NCI-H2227 treated with DMSO at 0.1 percent for 48 hours (cell line): Measurements from ENCODE around the gene LMX1B.
"Not testable (repeated sequence)": the region's sequence is repeated elsewhere in the genome, so short reads cannot be mapped to it uniquely, and the experiment has no call there.

Experiments
- DNase-seq: peaks from one replicate; lab custom pipeline; 2025; lab: John Stamatoyannopoulos, UW

LMX1B gene

DNA sequence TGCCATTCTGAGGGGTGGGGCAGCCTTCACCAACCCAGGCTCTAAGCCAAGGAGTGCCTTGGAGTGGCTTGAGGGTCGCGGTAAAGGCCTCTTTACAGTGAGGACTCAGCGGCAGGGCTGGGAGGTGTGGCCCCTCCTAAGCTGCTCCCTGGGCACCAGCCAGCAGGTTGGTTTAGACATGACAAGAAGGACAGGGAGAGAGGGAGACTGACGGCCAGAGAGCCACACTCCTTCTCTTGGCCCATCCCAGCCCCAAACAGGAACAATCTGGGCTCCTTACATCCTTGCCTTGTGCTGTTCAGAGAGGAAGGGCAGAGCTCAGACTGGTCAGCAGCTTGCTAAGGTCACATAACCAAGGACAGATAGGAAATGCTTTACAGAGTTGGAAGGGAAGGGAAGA, 94.5 kb downstream of the LMX1B start:
- DNase-seq: no peak

DNA sequence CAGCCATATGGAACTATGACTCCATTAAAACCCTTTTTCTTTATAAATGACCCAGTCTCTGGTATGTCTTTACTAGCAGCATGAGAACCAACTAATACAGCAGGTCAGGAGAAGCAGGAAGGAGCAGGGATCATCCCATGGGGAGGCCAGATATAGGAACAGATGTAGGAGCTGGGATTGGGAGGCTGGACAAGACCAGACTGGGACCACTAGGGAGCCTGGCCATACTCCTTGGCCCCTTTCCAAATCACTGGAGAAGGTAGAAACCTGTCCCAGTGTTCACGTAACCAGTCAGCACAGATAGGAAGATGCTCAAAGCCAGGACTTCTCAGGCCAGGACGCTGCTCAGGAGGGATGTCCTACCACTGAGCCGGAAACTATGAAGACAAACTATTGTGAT, 95.5 kb downstream of the LMX1B start:
- no peak for DNase-seq

DNA sequence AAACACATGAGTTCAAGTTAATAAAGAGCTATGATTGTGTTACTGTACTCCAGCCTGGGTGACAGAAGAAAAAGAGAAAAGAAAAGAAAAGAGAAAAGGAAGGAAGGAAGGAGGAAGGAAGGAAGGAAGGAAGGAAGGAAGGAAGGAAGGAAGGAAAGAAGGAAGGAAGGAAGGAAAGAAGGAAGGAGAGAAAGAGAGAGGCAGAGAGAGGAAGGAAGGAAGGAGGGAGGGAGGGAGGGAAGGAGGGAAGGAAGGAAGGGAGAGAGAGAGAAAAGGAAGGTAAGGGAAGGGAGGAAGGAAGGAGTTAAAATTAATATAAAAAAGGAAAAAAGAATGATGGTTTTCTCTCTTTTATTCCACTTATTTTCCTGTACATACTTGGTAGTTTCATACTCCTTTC, 101.7 kb downstream of the LMX1B start:
- no peak for DNase-seq

DNA sequence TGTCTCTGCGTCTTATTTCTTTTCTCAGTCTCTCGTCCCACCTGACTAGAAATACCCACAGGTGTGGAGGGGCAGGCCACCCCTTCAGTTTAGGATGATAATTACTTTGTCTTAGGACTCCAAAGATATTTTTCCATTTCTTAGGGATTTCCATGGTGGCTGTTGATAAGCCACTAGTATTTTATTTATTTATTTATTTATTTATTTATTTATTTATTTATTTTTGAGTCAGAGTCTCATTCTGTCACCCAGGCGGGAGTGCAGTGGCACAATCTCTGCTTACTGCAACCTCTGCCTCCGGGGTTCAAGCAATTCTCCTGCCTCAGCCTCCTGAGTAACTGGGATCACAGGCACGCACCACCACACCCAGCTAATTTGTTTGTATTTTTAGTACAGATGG, 103.7 kb downstream of the LMX1B start:
- not testable (repeated sequence) for DNase-seq

DNA sequence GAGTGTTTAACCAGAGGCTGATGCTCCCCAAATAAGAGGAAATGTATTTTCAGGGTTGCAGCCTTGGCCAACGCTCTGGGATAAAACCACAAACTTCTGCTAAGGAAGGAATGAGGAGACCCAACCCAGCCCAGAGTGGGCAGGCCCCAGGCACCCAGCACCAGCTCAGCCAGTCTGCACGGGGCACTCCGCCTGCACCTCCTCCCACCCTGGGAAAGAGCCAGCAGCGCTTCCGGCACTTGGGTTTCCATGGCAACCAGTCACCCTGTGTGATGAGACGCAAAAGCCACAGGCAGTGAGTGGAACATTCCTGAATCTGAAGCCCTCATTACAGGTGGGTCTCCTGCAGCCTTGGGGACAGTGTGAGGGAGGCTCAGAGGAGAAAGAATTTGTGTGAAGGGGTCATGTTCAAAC, 105.9 kb downstream of the LMX1B start:
- DNase-seq: peak; percentile 42

DNA sequence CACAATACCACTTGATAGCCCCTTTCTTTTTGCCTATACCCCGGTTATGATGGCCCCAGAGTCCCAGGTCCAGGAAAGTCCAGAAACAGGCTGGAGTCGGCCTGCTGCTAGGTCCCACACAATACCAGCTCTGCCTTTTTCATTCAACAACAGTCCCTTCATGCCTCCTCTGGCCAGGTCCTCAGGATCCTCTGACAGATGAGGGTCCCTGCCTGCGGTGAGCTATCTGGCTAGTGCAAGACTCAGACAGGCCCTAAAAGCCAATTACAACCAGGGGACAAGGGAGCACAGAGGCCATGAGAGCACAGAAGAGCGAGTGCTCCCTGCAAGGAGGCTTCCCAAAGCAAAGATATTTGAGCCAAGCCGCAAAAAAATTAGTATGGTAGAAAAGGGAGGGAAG, 106.3 kb downstream of the LMX1B start:
- no peak for DNase-seq

DNA sequence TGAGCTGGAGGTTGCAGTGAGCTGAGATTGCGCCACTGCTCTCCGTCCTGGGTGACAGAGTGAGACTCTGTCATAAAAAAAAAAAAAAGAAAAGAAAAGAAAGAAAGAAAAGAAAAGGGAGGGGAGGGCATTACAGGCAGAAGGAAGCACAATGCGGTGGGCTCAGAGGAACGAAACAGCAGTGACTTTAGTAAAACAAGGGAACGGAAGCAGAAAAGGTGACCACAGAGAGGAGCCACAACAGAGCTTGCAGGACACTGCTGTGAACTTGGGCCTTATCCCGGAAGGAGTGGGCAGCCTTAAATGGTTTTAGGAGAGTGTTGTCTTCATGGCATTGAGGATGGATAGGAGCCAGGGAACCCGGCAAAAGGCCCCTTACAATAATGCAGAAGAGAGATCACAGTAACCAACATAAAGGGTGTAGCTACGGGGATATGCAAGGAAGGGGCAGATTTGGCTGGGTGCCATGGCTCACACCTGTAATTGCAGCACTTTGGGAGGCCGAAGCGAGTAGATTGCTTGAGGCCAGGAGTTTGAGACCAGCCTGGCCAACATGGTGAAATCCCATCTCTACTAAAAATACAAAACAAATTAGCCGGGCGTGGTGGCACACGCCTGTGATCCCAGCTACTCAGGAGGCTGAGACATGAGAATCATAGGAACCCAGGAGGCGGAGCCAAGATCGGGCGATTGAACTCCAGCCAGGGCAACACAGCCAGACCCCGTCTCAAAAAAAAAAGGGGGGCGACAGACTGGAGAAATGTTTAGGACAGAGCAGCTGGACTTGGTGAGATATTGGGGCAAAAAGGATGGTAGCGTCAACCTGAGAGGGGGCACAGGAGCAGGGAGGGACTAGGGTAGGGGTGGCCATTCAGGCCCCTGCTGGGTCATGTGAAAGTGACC, 107.2 kb downstream of the LMX1B start:
- no peak for DNase-seq

DNA sequence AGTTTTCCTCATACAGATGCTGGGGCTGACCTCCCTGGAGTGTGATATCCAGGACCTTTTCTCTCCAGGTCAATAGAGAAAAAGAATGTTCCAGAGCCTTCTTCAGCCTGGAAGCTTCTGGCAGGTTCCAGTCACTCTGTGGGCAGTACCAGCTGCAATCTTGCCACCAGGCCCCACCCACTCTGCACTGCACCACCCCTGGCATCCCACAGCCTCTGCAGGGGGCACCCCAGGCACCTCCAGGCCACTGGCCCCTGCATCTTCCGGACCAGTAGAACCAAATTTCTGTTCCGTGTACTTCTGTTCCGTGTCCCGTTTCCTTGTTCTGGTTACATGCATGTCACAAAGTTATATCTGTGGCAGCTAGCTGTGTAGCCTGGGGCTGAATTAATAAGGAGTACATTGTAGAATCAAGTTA, 107.8 kb downstream of the LMX1B start:
- DNase-seq: no peak

DNA sequence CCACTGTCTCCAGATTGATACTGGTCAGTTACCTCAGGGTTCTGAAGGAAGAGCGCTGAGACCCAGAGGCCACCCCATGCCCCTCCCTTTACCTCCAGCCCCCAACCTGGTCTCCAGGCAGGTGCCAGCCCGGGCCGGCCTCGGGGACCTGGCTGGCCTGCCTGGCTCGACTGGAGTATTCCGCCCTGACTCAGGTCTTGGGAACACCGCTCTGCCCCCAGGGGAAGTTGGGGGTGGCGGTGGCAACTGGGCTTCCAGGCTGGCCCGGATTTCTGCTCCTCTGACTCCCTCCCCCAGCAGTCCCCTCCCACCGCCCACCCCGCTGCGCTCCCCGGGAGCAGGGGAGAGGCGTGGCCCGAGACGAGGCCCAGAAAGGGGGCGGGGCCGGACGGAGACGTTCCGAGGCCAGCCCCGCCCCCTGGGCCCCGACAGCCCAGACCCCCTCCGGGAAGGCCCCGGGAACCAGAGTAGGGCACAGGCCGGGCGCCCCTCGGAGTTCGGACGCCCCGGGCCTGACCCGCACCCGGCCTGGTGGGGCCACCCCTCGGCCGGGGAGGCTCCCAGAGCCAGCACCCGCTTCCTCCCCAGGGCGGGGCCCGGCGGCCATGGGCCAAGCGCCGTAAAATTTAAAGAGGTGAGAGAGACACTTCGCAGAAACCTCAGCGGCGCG, 108.7 kb downstream of the LMX1B start:
- peak; percentile 33 for DNase-seq

DNA sequence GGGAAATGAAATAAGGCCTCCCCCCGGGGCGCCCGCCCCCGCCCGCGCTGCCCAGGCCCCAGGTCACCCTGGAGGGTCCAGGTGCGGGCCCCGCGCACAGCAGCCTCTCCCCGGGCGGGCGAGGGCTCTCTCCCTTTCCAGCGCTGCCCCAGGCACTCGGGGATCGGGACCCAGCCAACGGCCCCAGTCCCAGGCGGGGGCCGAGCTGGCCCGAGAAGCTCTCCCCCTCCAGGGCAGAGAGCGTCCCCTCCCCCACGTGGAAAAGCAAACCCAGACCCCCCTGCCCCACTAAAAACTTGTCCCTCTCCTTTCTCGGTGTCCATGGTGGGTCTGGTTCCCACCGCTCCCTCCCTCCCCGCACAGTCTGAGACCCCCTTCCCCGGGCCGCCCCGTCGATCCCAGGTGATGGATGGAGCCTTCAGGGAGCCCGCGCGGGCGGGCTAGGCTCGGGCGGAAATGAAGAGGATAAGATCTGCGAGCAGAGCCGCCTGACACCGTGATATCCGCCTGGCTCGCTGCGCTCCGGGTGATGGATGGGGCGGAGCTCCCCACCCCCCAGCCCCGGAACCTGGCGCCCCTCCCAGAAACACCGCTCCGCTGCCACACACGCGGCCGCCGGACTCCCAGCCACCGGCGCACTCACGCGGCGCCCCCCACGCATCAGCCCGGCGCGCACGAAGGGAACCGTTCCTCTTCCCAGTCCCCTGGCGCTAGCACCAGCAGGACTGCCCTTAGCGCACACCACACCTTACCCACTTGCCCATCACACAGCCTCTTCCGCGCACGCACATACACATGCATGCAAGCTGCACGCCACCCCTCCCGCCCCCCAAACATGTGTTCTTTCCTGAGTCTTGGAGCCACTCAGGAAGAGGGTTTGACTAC, 109.4 kb downstream of the LMX1B start:
- no peak for DNase-seq

DNA sequence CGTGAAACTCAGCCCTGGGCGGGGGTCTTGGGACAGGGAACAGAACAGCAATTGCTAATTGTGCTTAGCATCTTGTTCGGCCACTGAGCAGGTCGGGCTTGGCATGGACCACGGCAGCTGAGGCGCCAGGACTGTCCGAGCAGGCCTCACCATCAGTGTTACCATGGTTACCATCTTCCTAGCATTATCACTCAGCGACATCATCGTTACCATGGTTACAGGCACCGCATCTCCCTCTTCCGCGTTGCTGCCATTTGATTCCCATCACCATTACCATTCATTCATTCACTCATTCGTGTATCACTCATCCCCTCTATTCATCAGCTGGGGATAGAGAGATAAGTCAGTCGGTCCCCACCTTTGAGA, 110.1 kb downstream of the LMX1B start:
- peak; percentile 40 for DNase-seq

DNA sequence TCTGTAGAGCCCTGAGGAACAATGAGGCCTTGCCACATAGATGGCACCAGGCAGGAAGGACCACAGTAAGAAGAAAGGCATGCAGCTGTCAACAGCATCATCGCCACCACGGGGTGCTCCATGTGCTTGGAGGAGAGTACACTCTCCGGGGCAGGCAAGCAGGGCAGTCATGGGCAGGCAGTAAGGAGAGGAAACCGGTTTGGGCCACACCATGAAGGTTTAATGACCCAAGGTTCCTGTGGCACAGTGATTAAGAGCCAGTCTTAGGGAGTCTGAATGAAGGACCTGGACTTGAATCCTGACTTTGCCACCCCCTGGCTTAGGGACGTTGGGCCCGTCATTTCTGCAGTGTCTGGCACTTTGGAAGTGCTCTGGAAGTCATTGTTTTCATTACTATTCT, 110.5 kb downstream of the LMX1B start:
- DNase-seq: no peak

DNA sequence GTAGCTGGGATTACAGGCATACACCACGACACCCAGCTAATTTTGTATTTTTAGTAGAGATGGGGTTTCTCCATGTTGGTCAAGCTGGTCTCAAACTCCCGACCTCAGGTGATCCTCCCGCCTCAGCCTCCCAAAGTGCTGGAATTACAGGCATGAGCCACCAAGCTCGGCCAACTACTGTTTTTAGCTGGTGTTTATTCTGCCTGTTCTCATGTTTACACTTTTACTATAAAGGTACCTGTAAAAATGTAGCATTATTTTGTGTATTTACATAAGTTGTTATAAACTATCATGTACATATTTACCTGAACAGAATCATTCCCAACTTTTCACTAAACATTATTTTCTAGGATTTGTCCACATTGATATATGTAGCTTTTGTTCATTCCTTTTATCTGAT, 111.8 kb downstream of the LMX1B start:
- not testable (repeated sequence) for DNase-seq

DNA sequence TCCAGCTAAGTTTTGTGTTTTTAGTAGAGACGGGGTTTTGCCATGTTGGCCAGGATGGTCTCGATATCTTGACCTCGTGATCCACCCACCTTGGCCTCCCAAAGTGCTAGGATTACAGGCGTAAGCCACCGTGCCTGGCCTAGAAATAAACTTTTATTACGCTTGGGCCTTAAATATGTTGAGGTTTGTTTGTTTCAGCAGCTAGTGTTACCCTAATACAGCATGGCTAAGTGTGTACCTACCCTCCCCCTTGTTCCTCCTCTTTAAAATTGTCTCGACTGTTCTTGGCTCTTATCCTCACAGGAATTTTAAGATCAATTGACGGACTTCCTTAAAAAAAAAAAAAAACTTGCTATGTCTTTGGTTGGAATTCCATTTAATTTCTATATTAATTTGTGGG, 114.5 kb downstream of the LMX1B start:
- not testable (repeated sequence) for DNase-seq

DNA sequence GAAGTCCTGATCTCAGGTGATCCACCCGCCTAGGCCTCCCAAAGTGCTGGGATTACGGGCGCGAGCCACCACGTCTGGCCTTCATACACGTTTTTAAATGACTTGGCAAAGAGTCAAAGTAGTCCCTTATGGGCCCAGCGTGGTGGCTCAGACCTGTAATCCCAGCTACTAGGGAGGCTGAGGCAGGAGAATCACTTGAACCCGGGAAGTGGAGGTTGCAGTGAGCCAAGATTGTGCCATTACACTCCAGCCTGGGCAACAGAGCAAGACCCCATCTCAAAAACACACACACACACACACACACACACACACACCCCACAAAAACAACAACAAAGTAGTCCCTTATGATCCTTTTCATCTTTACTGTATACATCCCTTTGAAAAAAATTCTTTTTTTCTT, 116.9 kb downstream of the LMX1B start:
- not testable (repeated sequence) for DNase-seq

DNA sequence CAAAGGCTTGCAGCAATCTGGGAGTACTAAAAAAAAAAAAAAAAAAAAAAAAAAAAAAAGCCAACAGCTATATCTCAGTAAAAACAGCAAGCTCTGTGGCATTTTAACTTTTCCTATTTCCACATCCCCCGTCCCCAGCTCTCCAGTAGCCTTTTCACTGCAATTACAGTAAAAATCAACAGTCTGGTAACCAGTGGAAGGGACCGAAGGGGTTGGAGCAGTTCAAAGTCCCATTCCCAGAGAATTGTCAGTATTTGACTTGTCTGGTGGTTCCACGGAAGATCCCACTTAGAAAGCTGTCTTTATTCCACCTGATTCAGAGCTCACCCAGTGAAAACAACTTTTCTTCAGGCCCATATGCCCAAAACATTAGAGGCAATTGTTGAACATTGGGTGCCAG, 119.3 kb downstream of the LMX1B start:
- no peak for DNase-seq

DNA sequence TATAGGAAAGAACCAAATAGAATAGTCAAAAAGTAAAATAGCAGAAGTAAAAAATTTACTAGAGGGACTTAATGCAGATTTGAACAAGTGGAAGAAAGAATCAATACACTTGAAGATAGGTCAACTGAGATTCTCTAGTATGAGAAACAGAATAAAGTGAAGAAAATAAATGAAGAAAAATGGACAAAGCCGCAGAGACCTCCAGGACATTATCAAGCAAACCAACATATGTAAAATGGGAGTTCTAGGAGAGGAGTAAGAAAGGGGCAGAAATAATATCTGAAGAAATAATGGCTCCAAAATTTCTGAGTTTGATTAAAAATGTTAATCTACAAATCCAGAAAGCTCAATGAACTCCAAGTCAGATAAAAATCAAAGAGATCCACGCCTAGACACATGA, 121.1 kb downstream of the LMX1B start:
- DNase-seq: no peak

DNA sequence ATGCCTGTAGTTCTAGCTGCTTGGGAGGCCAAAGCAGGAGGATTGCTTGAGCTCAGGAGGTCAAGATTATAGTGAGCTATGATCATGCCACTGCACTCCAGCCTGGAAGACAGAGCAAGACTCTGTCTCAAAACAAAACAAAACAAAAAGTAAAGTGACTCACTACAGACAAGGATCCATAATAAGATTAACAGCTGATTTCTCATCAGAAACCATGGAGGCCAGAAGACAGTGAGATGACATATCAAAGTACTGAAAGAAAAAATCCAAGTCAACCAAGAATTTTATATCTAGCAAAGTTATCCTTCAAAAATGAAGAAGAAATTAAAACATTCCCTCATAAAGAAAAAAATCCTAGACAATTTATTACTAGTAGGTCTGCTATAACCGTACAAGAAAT, 121.8 kb downstream of the LMX1B start:
- DNase-seq: no peak

DNA sequence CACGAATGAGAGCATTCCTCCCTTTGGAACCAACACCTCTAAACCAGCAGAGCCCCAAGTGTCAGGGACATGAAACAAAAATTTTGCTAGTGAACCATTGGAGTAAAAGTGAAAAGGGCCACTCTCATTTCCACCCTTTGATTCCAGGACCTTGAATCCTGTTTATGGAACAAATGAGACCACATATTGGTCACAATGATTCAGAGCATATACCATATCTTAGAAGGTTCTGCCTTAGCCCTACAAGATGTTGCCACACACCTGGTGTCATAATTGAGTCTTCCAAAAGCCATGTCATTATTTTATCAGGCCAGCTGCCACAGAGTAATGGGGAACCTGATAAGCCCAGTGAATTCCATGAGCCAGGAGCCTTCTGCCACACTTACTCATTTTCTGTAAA, 124.8 kb downstream of the LMX1B start:
- DNase-seq: no peak

DNA sequence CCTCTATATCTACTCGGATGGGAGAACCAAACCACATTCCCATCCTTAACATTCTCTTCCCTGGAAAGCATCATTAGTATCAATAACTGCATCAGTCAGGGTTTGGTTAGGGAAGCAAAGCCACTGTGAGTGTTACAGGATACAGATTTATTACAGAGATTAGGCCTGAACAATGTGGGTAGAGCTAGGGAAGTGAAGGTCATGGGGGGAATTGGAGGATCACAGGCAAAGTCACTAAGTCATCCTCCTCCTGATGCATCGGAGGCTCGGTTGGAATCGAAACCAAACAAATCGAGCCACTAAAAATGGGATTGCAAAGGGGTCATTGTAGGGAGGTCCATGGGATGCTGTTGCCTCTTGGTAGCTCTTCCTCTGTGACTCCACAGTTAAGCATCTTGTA, 129.3 kb downstream of the LMX1B start:
- no peak for DNase-seq

DNA sequence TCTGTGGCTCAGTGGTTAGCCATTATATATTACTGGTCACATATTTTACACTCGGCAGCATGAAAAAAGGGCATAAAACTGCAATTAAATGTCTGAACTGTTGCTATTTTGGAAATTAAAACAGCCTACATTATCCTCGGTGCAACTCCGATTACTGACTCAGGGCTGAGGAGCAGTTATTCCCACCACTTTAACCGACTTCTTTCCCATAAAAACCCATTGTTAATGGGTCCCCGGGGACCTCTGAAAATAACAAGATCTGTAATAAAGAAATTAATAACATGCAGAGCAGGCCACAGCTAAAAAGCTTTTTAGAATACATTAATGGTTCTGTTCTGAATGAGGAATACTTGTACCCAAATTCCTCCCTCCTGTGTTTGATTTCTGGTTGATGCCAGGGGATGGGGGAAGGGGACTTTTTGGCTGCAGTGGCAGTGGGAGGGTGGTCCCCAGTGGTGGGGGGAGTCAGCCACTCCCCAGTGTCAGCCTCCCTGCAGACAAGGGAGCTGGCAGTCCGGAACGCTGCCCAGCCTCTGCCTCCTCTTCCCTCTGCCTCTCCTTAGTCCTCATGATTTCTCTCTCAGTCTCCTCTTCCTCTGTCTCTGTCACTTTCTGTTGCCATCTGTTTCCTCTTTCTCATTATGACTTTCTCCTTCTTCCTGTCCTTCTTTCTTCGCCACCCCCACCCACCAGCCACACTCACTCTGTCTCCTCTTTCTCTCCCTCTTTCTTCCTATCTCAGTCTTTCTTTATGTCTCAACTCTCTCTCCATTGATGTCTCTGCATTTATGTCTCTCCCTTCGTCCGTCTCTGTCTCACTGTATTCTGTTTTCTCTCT, 132.1 kb downstream of the LMX1B start:
- no peak for DNase-seq
